A204.1 (cell line): Measurements from ENCODE around the gene GTF2E1.
"Not testable (repeated sequence)": the region's sequence is repeated elsewhere in the genome, so short reads cannot be mapped to it uniquely, and the experiment has no call there.

Experiments used
- FAIRE-seq: peaks from 2 replicates; lab custom pipeline; 2012; peaks lifted over from hg19 to GRCh38; lab: Jason Lieb, UNC

Gene GTF2E1

GRCh38 chr3:120756061-120756460 lies 13.5 kb downstream of the GTF2E1 start:
- no peak for FAIRE-seq

GRCh38 chr3:120758551-120758950 lies 16.0 kb downstream of the GTF2E1 start:
- FAIRE-seq, result not testable (repeated sequence)

- FAIRE-seq, result no peak
Measured at GRCh38 chr3:120762615-120763014, 20.1 kb downstream of the GTF2E1 start.

- no peak for FAIRE-seq
Measured at GRCh38 chr3:120763601-120764000, 21.1 kb downstream of the GTF2E1 start.

GRCh38 chr3:120764206-120764605 lies 21.7 kb downstream of the GTF2E1 start:
- no peak for FAIRE-seq

- FAIRE-seq, result no peak
Measured at GRCh38 chr3:120765830-120766493, 23.4 kb downstream of the GTF2E1 start.

GRCh38 chr3:120766576-120766975 lies 24.0 kb downstream of the GTF2E1 start:
- FAIRE-seq, result no peak

- FAIRE-seq, result no peak
Measured at GRCh38 chr3:120767106-120767505, 24.6 kb downstream of the GTF2E1 start.

- FAIRE-seq, result no peak
Measured at GRCh38 chr3:120769436-120769835, 26.9 kb downstream of the GTF2E1 start.

- FAIRE-seq, result no peak
Measured at GRCh38 chr3:120770891-120771290, 28.3 kb downstream of the GTF2E1 start.

- no peak for FAIRE-seq
Measured at GRCh38 chr3:120772081-120772480, 29.5 kb downstream of the GTF2E1 start.

- FAIRE-seq, result no peak
Measured at GRCh38 chr3:120773932-120774331, 31.4 kb downstream of the GTF2E1 start.

- no peak for FAIRE-seq
Measured at GRCh38 chr3:120775411-120775810, 32.9 kb downstream of the GTF2E1 start.

GRCh38 chr3:120778776-120779175 lies 36.2 kb downstream of the GTF2E1 start:
- no peak for FAIRE-seq

- FAIRE-seq, result no peak
Measured at GRCh38 chr3:120780977-120781376, 38.4 kb downstream of the GTF2E1 start.

GRCh38 chr3:120785832-120786231 lies 43.3 kb downstream of the GTF2E1 start:
- not testable (repeated sequence) for FAIRE-seq

- FAIRE-seq, result no peak
Measured at GRCh38 chr3:120791010-120791409, 48.5 kb downstream of the GTF2E1 start.

GRCh38 chr3:120791913-120792312 lies 49.4 kb downstream of the GTF2E1 start:
- no peak for FAIRE-seq

GRCh38 chr3:120793601-120794000 lies 51.1 kb downstream of the GTF2E1 start:
- FAIRE-seq, result no peak

GRCh38 chr3:120795017-120795648 lies 52.6 kb downstream of the GTF2E1 start:
- FAIRE-seq, result peak; percentile 19

- no peak for FAIRE-seq
Measured at GRCh38 chr3:120795959-120796358, 53.4 kb downstream of the GTF2E1 start.

- no peak for FAIRE-seq
Measured at GRCh38 chr3:120796976-120797375, 54.4 kb downstream of the GTF2E1 start.

GRCh38 chr3:120797857-120798256 lies 55.3 kb downstream of the GTF2E1 start:
- FAIRE-seq, result no peak

- FAIRE-seq, result no peak
Measured at GRCh38 chr3:120798346-120798745, 55.8 kb downstream of the GTF2E1 start.
